GM12875 (cell line): ENCODE measurements around the gene OR2L8.

Experiments used
- H3K4me3 ChIP-seq: one replicate; pipeline ENCODE4 v1.5.1; 2011; ENCODE audit warnings: low read depth, low read length, control low read depth
- CTCF ChIP-seq: IDR thresholded peaks from 2 replicates; pipeline ENCODE4 v1.5.1; 2011; ENCODE audit warnings: low read depth, mild to moderate bottlenecking, control low read depth, inconsistent platforms, low read length, moderate library complexity, borderline replicate concordance; ENCODE audit not compliant: insufficient read depth

OR2L8 gene

GRCh38 chr1:247914941-247915662 is 33.6 kb upstream of the OR2L8 start:
- TF ChIP-seq CTCF, result no peak

GRCh38 chr1:247919952-247920351 is 28.7 kb upstream of the OR2L8 start, which contains the start of gene OR2T8:
Gene OR2T8, plus strand, starts transcription at chr1:247920252. Its CDS starts 766 bp downstream, at chr1:247921018.
- no peak for TF ChIP-seq CTCF
- no peak within 1 kb of the TSS for H3K4me3 ChIP-seq

More at GRCh38 chr1:247914941-247915662, 33.6 kb upstream of the OR2L8 start:
- H3K4me3 ChIP-seq, result no peak overlapping the region

- no peak for TF ChIP-seq CTCF
- H3K4me3 ChIP-seq, result no peak overlapping the region
Measured at GRCh38 chr1:247923941-247924340, 24.7 kb upstream of the OR2L8 start.

- H3K4me3 ChIP-seq, result no peak within 1 kb of the TSS
- TF ChIP-seq CTCF, result no peak
Measured at GRCh38 chr1:247924868-247925267, 23.8 kb upstream of the OR2L8 start, which contains the start of gene OR2AJ1. Gene OR2AJ1, plus strand, starts transcription at chr1:247924889. Its CDS starts 8,880 bp downstream, at chr1:247933769.

- no peak for TF ChIP-seq CTCF
Measured at GRCh38 chr1:247933989-247934388, 14.7 kb upstream of the OR2L8 start.

GRCh38 chr1:247935781-247936180 is 12.9 kb upstream of the OR2L8 start:
- TF ChIP-seq CTCF, result no peak
- H3K4me3 ChIP-seq, result no peak overlapping the region

More at GRCh38 chr1:247933989-247934388, 14.7 kb upstream of the OR2L8 start:
- no peak overlapping the region for H3K4me3 ChIP-seq

- no peak for TF ChIP-seq CTCF
- H3K4me3 ChIP-seq, result no peak overlapping the region
Measured at GRCh38 chr1:247936415-247936814, 12.2 kb upstream of the OR2L8 start.
